ENCODE results near the gene CNIH1. TPM values are rescaled to one million over a fixed set of nuclear protein-coding genes. Genes with fewer than 3 reads are reported as not detected.
A peak's percentile ranks its signal among the peaks of the same experiment; 100 is the strongest.

Gene CNIH1
- total and polyA plus RNA-seq, 8 donors = 10.8 to 43.5 (median 34.7) TPM

GRCh38 chr14:54488646-54489317, 47.6 kb upstream of the CNIH1 start, which contains the start of gene GMFB:
Gene GMFB (minus strand): TSS chr14:54488980. CDS start chr14:54488927, 53 bp downstream.
- H3K4me1 ChIP-seq = peaks cover 5 to 10% (median 5%) of the 10 kb centered on the region in 3 donors

DNA sequence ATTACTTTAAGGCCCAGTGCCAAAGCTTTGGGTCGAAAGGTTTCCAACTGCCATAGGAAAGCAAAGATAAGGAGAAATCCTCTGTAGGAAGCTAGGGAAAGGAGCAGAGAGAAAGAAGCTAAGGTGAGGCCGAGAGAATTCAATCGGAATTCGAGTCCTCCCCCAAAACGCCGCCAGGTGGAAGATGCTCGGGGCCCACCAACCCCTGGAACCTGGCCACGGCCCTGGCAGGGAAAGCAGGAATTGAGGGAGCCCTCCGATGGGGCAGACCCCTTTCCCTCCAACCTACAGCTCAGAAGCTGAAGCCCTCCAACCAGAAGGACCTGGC, 47.1 kb upstream of the CNIH1 start:
- WGBS, 2 donors = 0 to 1% methylated on average over 9 of the region's 9 CpGs
- H3K4me3 ChIP-seq = peak overlapping the region; percentile 76 to 97 (median 89)
- no peaks in the 10 kb centered on the region for H3K9me3 ChIP-seq
- H3K27ac ChIP-seq = peak overlapping the region; percentile 69 to 91 (median 90)
- ATAC-seq = peak in 2 of 4 donors; percentile 2 to 26
- H3K4me1 ChIP-seq = peaks cover 5 to 10% (median 6%) of the 10 kb centered on the region in 3 donors
- no peak for DNase-seq
- intact Hi-C loops (cut with DNase I) = no loop called here
- FAIRE-seq = no peak
- H3K27me3 ChIP-seq = no peaks in the 10 kb centered on the region
- TF ChIP-seq CTCF (IDR thresholded peaks at IDR 0.05) = no peak
- no peaks in the 10 kb centered on the region for H3K36me3 ChIP-seq

More at GRCh38 chr14:54488646-54489317, 47.6 kb upstream of the CNIH1 start, which contains the start of gene GMFB:
- Histone ChIP-seq H3K27me3 (no peaks in the 10 kb centered on the region), H3K27ac (peak within 1 kb of the TSS; percentile 69 to 91 (median 90)), H3K4me3 (peak within 1 kb of the TSS; percentile 76 to 97 (median 89)), H3K36me3 (no peaks in the 10 kb centered on the region), H3K9me3 (no peaks in the 10 kb centered on the region)
- intact Hi-C loops (cut with DNase I) = no loop called here
- DNase-seq (peak; percentile 90 to 96 (median 93)), ATAC-seq (peak; percentile 96 to 99 (median 98)), FAIRE-seq (peak; percentile 5)
- WGBS, 2 donors = 0 to 1% methylated on average over 34 to 51 of the region's 51 CpGs
- TF ChIP-seq CTCF (IDR thresholded peaks at IDR 0.05) = peak in 3 of 4 donors; percentile 5 to 32 (median 24)

DNA sequence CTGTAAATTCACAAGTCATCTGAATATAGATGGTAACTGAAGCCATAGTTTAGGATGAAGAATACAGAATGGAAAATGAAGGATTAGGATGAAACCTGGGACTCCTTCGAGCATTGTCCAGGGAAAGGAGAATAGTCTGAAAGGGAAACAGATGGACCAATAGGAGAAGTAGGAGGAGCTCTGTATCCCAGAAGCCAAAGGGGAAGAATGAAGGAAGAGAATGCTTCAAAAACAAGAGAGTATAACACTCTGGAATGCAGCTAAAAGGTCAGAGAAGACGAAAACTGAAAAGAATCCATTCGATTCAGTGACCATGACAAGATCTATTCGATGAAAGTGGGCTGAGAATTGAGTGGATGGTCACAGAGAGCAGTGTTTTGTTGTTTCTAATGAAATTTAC, 46.6 kb upstream of the CNIH1 start:
- Histone ChIP-seq H3K9me3 (no peaks in the 10 kb centered on the region), H3K36me3 (no peaks in the 10 kb centered on the region), H3K27ac (peak overlapping the region in 2 of 4 donors; percentile 90 to 91), H3K4me1 (peaks cover 5 to 10% (median 10%) of the 10 kb centered on the region in 3 donors), H3K27me3 (no peaks in the 10 kb centered on the region), H3K4me3 (peak overlapping the region in 3 of 4 donors; percentile 76 to 97 (median 86))
- no peak for DNase-seq
- no peak for TF ChIP-seq CTCF (IDR thresholded peaks at IDR 0.05)
- WGBS, 2 donors = 39 to 46% methylated on average over 4 of the region's 4 CpGs
- ATAC-seq = peak in 1 of 4 donors; percentile 14
- intact Hi-C loops (cut with DNase I) = no loop called here
- FAIRE-seq = no peak

- FAIRE-seq (no peak), DNase-seq (no peak), ATAC-seq (no peak)
- TF ChIP-seq CTCF (IDR thresholded peaks at IDR 0.05) = no peak
- H3K4me3 ChIP-seq = no peak overlapping the region
- no peaks in the 10 kb centered on the region for H3K27me3 ChIP-seq
- H3K27ac ChIP-seq = no peak overlapping the region
- 97 to 98% methylated on average over 1 of the region's 1 CpG for WGBS, 2 donors
- no peaks in the 10 kb centered on the region for H3K9me3 ChIP-seq
- intact Hi-C loops (cut with DNase I) = no loop called here
- peaks cover 0 to 5% (median 0%) of the 10 kb centered on the region in 3 donors for H3K36me3 ChIP-seq
- peaks cover 5 to 10% (median 10%) of the 10 kb centered on the region in 3 donors for H3K4me1 ChIP-seq
These were observed 45.5 kb upstream of the CNIH1 start for GRCh38 chr14:54486685-54487084.

GRCh38 chr14:54483846-54484245, 42.7 kb upstream of the CNIH1 start:
- Histone ChIP-seq H3K4me1 (peaks cover 5 to 10% (median 7%) of the 10 kb centered on the region in 3 donors), H3K9me3 (no peaks in the 10 kb centered on the region), H3K27me3 (no peaks in the 10 kb centered on the region), H3K4me3 (no peak overlapping the region), H3K36me3 (peaks cover 0 to 8% (median 0%) of the 10 kb centered on the region in 3 donors), H3K27ac (no peak overlapping the region)
- no peak for ATAC-seq
- no peak for FAIRE-seq
- no peak for TF ChIP-seq CTCF (IDR thresholded peaks at IDR 0.05)
- DNase-seq = no peak
- intact Hi-C loops (cut with DNase I) = no loop called here
